GM12878 (cell line): ENCODE measurements around the gene HYCC2. TPM values are rescaled to one million over a fixed set of nuclear protein-coding genes. Genes with fewer than 3 reads are reported as not detected.

ENCODE experiments used
- ASH2L ChIP-seq: fragments of 300-600, 200-600 bp; sonication (generic); IDR thresholded peaks from 2 replicates; pipeline ENCODE4 v1.6.1; 2017; ENCODE audit warnings: low read depth, mild to moderate bottlenecking, borderline replicate concordance
- ATF7 ChIP-seq: fragments of 450-650 bp; IDR thresholded peaks from 2 replicates; pipeline ENCODE4 v1.6.1; 2016; ENCODE audit warnings: low read depth, mild to moderate bottlenecking
- BACH1 ChIP-seq: fragments of 450-650 bp; IDR thresholded peaks from 2 replicates; pipeline ENCODE4 v1.6.1; 2017; ENCODE audit warnings: mild to moderate bottlenecking, borderline replicate concordance
- BCL11A ChIP-seq: IDR thresholded peaks from 2 replicates; pipeline ENCODE4 v1.6.1; 2011; ENCODE audit warnings: low read depth, low read length
- BMI1 ChIP-seq: fragments of 450-650 bp; IDR thresholded peaks from 2 replicates; pipeline ENCODE4 v1.6.1; 2016; ENCODE audit warnings: mild to moderate bottlenecking, moderate library complexity, borderline replicate concordance
- CBX3 ChIP-seq: fragments of 200-600 bp; sonication (generic); IDR thresholded peaks from 2 replicates; pipeline ENCODE4 v1.6.1; 2016; ENCODE audit warnings: low read depth, borderline replicate concordance
- CREB1 ChIP-seq: IDR thresholded peaks from 2 replicates; pipeline ENCODE4 v1.6.1; 2012; ENCODE audit warnings: low read depth, mild to moderate bottlenecking, inconsistent platforms
- EP300 ChIP-seq, 2 experiments: fragments of 150-350 bp in 1 of 2; IDR thresholded peaks; 2 replicates each; pipeline ENCODE4 v1.6.1; 2011 to 2012; ENCODE audit warnings: low read depth in 2 of 2, low read length in 2 of 2, borderline replicate concordance in 1 of 2, improper control_type of control experiment in 1 of 2, inconsistent platforms in 1 of 2; ENCODE audit not compliant: control insufficient read depth in 1 of 2
- ESRRA ChIP-seq: IDR thresholded peaks from 2 replicates; pipeline ENCODE4 v1.6.1; 2012; ENCODE audit warnings: mild to moderate bottlenecking, low read length, improper control_type of control experiment
- HCFC1 ChIP-seq: fragments of 150-350 bp; IDR thresholded peaks from 2 replicates; pipeline ENCODE4 v1.6.1; 2014; ENCODE audit warnings: low read length
- IKZF2 ChIP-seq, 2 experiments: fragments of 450-650 bp; IDR thresholded peaks; 2 replicates each; pipeline ENCODE4 v1.6.1; 2017; ENCODE audit warnings: mild to moderate bottlenecking in 2 of 2, moderate library complexity in 2 of 2
- JUND ChIP-seq: IDR thresholded peaks from 2 replicates; pipeline ENCODE4 v1.6.1; 2012; ENCODE audit warnings: low read depth, mild to moderate bottlenecking, low read length, improper control_type of control experiment, moderate library complexity
- KLF5 ChIP-seq: fragments of 450-650 bp; IDR thresholded peaks from 2 replicates; pipeline ENCODE4 v1.6.1; 2014; ENCODE audit warnings: mild to moderate bottlenecking; ENCODE audit not compliant: partially characterized antibody
- MXI1 ChIP-seq: fragments of 150-350 bp; IDR thresholded peaks from 2 replicates; pipeline ENCODE4 v1.6.1; 2011; ENCODE audit warnings: low read depth, mild to moderate bottlenecking, inconsistent platforms, low read length, improper control_type of control experiment
- NBN ChIP-seq: fragments of 450-650 bp; IDR thresholded peaks from 2 replicates; pipeline ENCODE4 v1.6.1; 2016
- NFXL1 ChIP-seq: fragments of 450-650 bp; IDR thresholded peaks from 2 replicates; pipeline ENCODE4 v1.6.1; 2017; ENCODE audit warnings: antibody characterized with exemption, mild to moderate bottlenecking, borderline replicate concordance
- PAX5 ChIP-seq: IDR thresholded peaks from 2 replicates; pipeline ENCODE4 v1.6.1; 2011; ENCODE audit warnings: low read depth, low read length, borderline replicate concordance
- POLR2AphosphoS5 ChIP-seq: IDR thresholded peaks from 2 replicates; pipeline ENCODE4 v1.6.1; 2011; ENCODE audit warnings: mild to moderate bottlenecking, low read length, inconsistent platforms
- RB1 ChIP-seq: fragments of 450-650 bp; formaldehyde crosslinking; IDR thresholded peaks from 2 replicates; pipeline ENCODE4 v1.6.1; 2017; ENCODE audit warnings: mild to moderate bottlenecking, borderline replicate concordance
- REST ChIP-seq: IDR thresholded peaks from 2 replicates; pipeline ENCODE4 v1.6.1; 2012; ENCODE audit warnings: mild to moderate bottlenecking, low read depth, low read length
- SMARCA5 ChIP-seq: fragments of 450-650 bp; IDR thresholded peaks from 2 replicates; pipeline ENCODE4 v1.6.1; 2017; ENCODE audit warnings: mild to moderate bottlenecking
- SP1 ChIP-seq: IDR thresholded peaks from one replicate; pipeline ENCODE4 v1.6.1; 2011; ENCODE audit warnings: low read depth, low read length
- TCF12 ChIP-seq: IDR thresholded peaks from 2 replicates; pipeline ENCODE4 v1.6.1; 2011; ENCODE audit warnings: low read depth, mild to moderate bottlenecking, low read length
- TCF3 ChIP-seq: IDR thresholded peaks from 2 replicates; pipeline ENCODE4 v1.6.1; 2012; ENCODE audit warnings: low read depth, mild to moderate bottlenecking, low read length, borderline replicate concordance; ENCODE audit not compliant: insufficient read depth
- TCF7 ChIP-seq: IDR thresholded peaks from 2 replicates; pipeline ENCODE4 v1.6.1; 2014; ENCODE audit warnings: antibody characterized with exemption, borderline replicate concordance
- ZNF207 ChIP-seq: fragments of 450-650 bp; IDR thresholded peaks from 2 replicates; pipeline ENCODE4 v1.6.1; 2014; ENCODE audit warnings: antibody characterized with exemption, mild to moderate bottlenecking, borderline replicate concordance
- ZNF217 ChIP-seq: fragments of 450-650 bp; IDR thresholded peaks from 2 replicates; pipeline ENCODE4 v1.6.1; 2017; ENCODE audit warnings: antibody characterized with exemption, mild to moderate bottlenecking
- ZSCAN29 ChIP-seq: fragments of 450-650 bp; IDR thresholded peaks from 2 replicates; pipeline ENCODE4 v1.6.1; 2017; ENCODE audit warnings: mild to moderate bottlenecking, moderate library complexity
- polyA plus RNA-seq, 11 experiments: library from polyadenylated mRNA; depleted of rRNA in 4 of 11; unstranded in 6 of 11; stranded (reverse) in 5 of 11; fragments of >200 nt; fragmentation: Nextera tagmentation in 4 of 11; fragmentation: Illumina TruSeq in 1 of 11; extraction: Ambion mirVana in 4 of 11; extraction: Trizol in 1 of 11; gene quantifications; 1 replicate in 1 of 11; 2 replicates in 10 of 11; pipeline versions ENCODE4 v1.2.1 to v1.2.3, GENCODE V29; 2011 to 2016; ENCODE audit warnings: inconsistent platforms in 2 of 11, missing spikeins in 2 of 11, low read depth in 1 of 11
- total RNA-seq, 4 experiments: library from RNA; depleted of rRNA in 3 of 4; stranded (reverse); fragments of >200 nt in 3 of 4; fragmentation: Illumina TruSeq in 1 of 4; extraction: Trizol in 1 of 4; gene quantifications; 2 replicates each; pipeline versions ENCODE4 v1.2.1 to v1.2.3, GENCODE V29; 2013 to 2021
- TF ChIP-seq, protein P1 (sequence below): fragments of 150-350 bp; IDR thresholded peaks from 2 replicates; pipeline ENCODE4 v1.6.1; 2014; ENCODE audit warnings: mild to moderate bottlenecking, low read depth, low read length

HYCC2 gene
- total and polyA plus RNA-seq, 10 of the 15 experiments (the other 5 are each of a cell fraction or from before 2014, with no cell fraction given) = 3.4 to 17.4 (median 8.0) TPM

DNA sequence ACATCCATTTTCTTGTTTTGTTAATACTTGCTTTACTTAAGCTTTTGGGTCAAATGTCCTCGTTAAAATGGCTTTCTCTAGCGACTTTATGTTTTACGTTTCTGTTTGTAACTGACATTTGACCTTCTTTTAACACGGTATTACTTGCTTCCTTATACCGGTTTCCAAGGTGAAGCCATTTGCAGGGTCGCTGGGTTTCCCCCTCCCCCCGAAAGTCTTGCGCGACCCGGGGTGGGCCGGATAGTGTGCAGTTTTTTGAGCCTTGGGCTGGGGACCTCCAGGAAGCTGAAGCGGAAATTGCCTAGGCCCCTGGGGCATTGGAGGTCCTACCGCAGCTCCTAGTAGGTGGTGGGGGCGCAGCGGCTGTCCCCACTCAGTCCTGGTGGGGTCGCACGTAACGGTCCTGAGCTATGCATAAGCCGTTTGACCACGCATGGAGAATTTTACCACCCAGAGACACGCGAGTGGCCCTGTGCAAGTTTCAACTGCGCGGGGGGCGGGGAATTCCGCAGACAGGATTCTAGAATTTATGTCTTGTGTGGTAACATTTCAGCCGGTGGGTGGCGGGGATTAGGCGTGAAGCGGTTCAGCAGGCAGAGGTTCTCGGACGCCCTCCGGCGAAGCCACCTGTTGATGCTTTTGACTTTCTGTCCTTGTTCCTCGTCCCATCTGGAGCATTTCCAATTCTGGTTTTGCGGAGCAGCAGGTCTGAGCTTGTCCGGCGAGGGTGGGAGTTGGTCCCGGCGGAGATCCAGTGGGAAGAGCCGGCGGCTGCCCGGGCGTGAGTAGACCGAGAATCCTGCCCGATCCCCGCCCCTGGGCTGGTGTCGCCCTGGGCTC, 46.9 kb upstream of the HYCC2 start (continued):
- TF ChIP-seq ASH2L = no peak
- TF ChIP-seq ESRRA = no peak
- TF ChIP-seq TCF3 = peak; percentile 73
- TF ChIP-seq TCF7 = no peak
- peak; percentile 63 for TF ChIP-seq BMI1
- peak; percentile 72 for TF ChIP-seq SP1
- TF ChIP-seq HCFC1 = no peak
- TF ChIP-seq ZNF207 = peak; percentile 68; the same call in 1 of the 2 replicates
- TF ChIP-seq IKZF2 (IDR thresholded peaks at IDR 0.05) = peak; percentile 97 to 98
- peak; percentile 77 for TF ChIP-seq ATF7
- TF ChIP-seq CBX3 = no peak
- TF ChIP-seq BCL11A = peak; percentile 74; the same call in 1 of the 2 replicates
- peak; percentile 73 for TF ChIP-seq KLF5
- peak; percentile 97 for TF ChIP-seq NBN
- TF ChIP-seq TCF12 = peak; percentile 80
- TF ChIP-seq NFXL1 = no peak
- TF ChIP-seq EP300 (IDR thresholded peaks at IDR 0.05; ENCODE audit: borderline replicate concordance in 1 of 2, control insufficient read depth in 1 of 2, low read depth in 2 of 2, low read length in 2 of 2) = peak; percentile 88 to 89; a peak in 3 of 4 replicates
- 0 out of 2 replicates have a peak, but pooled peaks have one; percentile 48 for TF ChIP-seq JUND
- TF ChIP-seq PAX5 = peak; percentile 95
- no peak; the same call in 1 of the 2 replicates for TF ChIP-seq MXI1
- no peak for TF ChIP-seq CREB1
- peak; percentile 92; the same call in 1 of the 2 replicates for TF ChIP-seq SMARCA5
- TF ChIP-seq ZNF217 = peak; percentile 79; the same call in 1 of the 2 replicates
- peak; percentile 55; the same call in 1 of the 2 replicates for TF ChIP-seq RB1
- TF ChIP-seq REST = no peak
- TF ChIP-seq POLR2AphosphoS5 = peak; percentile 84
- peak; percentile 99 for TF ChIP-seq BACH1
- TF ChIP-seq, protein P1, sequence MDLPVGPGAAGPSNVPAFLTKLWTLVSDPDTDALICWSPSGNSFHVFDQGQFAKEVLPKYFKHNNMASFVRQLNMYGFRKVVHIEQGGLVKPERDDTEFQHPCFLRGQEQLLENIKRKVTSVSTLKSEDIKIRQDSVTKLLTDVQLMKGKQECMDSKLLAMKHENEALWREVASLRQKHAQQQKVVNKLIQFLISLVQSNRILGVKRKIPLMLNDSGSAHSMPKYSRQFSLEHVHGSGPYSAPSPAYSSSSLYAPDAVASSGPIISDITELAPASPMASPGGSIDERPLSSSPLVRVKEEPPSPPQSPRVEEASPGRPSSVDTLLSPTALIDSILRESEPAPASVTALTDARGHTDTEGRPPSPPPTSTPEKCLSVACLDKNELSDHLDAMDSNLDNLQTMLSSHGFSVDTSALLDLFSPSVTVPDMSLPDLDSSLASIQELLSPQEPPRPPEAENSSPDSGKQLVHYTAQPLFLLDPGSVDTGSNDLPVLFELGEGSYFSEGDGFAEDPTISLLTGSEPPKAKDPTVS = no peak
- peak; percentile 63; the same call in 1 of the 2 replicates for TF ChIP-seq ZSCAN29
